NT2/D1 (cell line): ENCODE measurements around the gene MBD3L2.

Experiments
- SUZ12 ChIP-seq: IDR thresholded peaks from 2 replicates; pipeline ENCODE4 v1.6.1; 2011; ENCODE audit not compliant: insufficient read length, insufficient read depth; ENCODE audit errors: extremely low read depth
- YY1 ChIP-seq: IDR thresholded peaks from 2 replicates; pipeline ENCODE4 v1.6.1; 2011; ENCODE audit not compliant: insufficient read length, insufficient read depth
- ZNF274 ChIP-seq: IDR thresholded peaks from 2 replicates; pipeline ENCODE4 v1.6.1; 2011; ENCODE audit warnings: mild to moderate bottlenecking, low read depth, low read length

DNA sequence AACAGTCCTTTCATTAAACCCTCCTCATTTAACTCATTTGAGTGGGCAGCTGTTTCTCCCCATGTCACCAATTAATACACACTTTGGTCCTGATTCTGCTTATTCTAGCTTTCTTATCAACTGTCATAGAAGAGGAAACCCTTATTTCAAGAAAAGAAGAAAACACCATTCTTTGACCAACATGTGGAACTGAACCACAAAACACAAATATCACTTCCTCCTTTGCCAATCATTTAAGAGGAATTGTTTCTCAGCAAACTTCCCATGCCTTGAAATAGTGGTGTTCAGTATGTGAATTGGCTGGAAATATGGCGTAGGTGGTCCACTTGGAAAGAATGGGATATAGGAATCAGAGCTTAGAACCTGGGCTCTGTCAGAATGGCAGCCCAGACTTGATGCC, 48.3 kb upstream of the MBD3L2 start:
- no peak for TF ChIP-seq ZNF274
- TF ChIP-seq YY1, result no peak
- no peak for TF ChIP-seq SUZ12
